Activated CD4-positive, alpha-beta T cell treated with anti-CD3 and anti-CD28 coated beads for 36 hours (primary cell): ENCODE measurements around the gene C1QL2. TPM values are rescaled to one million over a fixed set of nuclear protein-coding genes. Genes with fewer than 3 reads are reported as not detected.
A peak's percentile ranks its signal among the peaks of the same experiment; 100 is the strongest.

Experiments used
- ATAC-seq: fragments of 200-7000 bp; cut with Tn5 transposase; one replicate; pipeline ENCODE4 v1.10.0; 2021; ENCODE audit warnings: mild to moderate bottlenecking, moderate library complexity
- CTCF ChIA-PET: fragments of 350-600 bp; sonication (Branson Sonifier 250); formaldehyde crosslinking; loops from one replicate; lab custom pipeline; 2021; ENCODE audit warnings: antibody characterized with exemption; lab: Charles Lee
- POLR2A ChIA-PET: fragments of 350-600 bp; sonication (Branson Sonifier 250); formaldehyde crosslinking; loops from one replicate; lab custom pipeline; 2021; ENCODE audit warnings: antibody characterized with exemption, inconsistent platforms; lab: Charles Lee
- DNase-seq: peaks from one replicate; pipeline ENCODE4 v3.0.0-alpha.2; 2020
- H3K27ac Mint-ChIP-seq: one replicate; pipeline ENCODE4 v1.8.0; 2021; ENCODE audit warnings: mixed read lengths
- H3K27me3 Mint-ChIP-seq: one replicate; pipeline ENCODE4 v1.8.0; 2021; ENCODE audit warnings: mixed read lengths
- H3K36me3 Mint-ChIP-seq: one replicate; pipeline ENCODE4 v1.8.0; 2021; ENCODE audit warnings: low read depth, mixed read lengths
- H3K4me1 Mint-ChIP-seq: one replicate; pipeline ENCODE4 v1.8.0; 2021; ENCODE audit warnings: mixed read lengths
- H3K4me3 Mint-ChIP-seq: one replicate; pipeline ENCODE4 v1.8.0; 2021; ENCODE audit warnings: mild to moderate bottlenecking, moderate library complexity, mixed read lengths
- H3K9me3 Mint-ChIP-seq: one replicate; pipeline ENCODE4 v1.8.0; 2021; ENCODE audit warnings: low read depth, mixed read lengths
- intact Hi-C, 2 experiments: fragments of 100-400 bp; cut with DNase I in 1 of 2; cut with micrococcal nuclease in 1 of 2; formaldehyde crosslinking; loops; one replicate each; pipeline versions ENCODE4 v1.14.2 to v1.15.1; 2022 to 2024; cut with DNase I, micrococcal nuclease
- total RNA-seq, 2 experiments: library from RNA; stranded (reverse); gene quantifications; one replicate each; pipeline ENCODE4 v1.2.3, GENCODE V29; 2021

C1QL2 gene
- total RNA-seq: not detected

DNA sequence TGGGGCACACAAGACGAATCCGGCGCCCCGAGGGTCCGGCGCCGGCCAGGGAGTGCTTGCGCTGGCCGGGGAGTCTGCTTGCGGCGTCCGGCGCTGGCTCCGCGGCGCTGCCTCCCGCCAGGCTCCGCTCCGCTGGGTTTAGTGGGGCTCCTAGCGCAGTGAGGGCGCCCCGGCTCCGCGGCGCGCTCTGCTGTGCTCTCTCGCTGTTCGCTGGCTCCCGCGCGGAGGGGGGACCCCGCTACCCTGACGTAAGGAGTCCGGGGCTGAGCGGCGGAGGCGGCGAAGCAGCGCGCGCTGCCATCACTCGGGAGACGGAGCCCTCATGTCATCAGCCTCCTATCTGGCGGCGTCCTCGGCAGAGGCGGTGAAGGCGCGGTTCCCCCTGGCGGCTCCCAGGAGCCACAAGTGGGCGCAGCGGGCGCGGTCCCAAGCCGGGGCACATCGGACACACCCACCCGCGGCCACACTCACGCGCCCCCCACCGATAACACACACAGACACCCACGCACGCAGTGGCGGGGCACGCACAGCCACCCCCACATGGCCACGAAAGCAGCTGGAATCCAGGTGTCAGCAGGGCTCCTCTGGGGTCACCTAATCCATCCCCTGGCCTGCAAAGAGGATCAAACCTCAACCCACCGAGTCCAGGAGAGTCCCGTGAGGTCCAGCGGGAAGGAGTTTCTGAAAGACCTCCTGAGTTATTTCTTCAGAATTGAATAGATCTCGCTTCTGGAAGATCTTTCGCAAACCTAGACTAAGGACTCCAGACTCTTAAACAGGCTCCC lies at the start of gene C1QL2:
Gene C1QL2, minus strand, starts transcription at position 189 of the 785 bp plus-strand sequence. CDS start 482 bp downstream, outside the sequence.
- Mint-ChIP-seq H3K4me1 (no peaks in the 10 kb centered on the region), H3K27ac (no peak within 1 kb of the TSS), H3K9me3 (no peaks in the 10 kb centered on the region), H3K36me3 (no peaks in the 10 kb centered on the region), H3K4me3 (no peak within 1 kb of the TSS), H3K27me3 (peaks cover 52% of the 10 kb centered on the region)
- intact Hi-C loops: loop anchor here in 1 of 2 experiments (5.0 kb wide), 1 partner anchor 306 kb away; no protein-coding TSS in a partner anchor
- POLR2A ChIA-PET: no interaction called here
- ATAC-seq (no peak), DNase-seq (peak; percentile 32)
- CTCF ChIA-PET: no interaction called here

- Mint-ChIP-seq H3K4me3 (no peak overlapping the region), H3K4me1 (no peaks in the 10 kb centered on the region), H3K36me3 (no peaks in the 10 kb centered on the region), H3K27ac (no peak overlapping the region), H3K9me3 (no peaks in the 10 kb centered on the region), H3K27me3 (peaks cover 3% of the 10 kb centered on the region)
- no peak for DNase-seq
- intact Hi-C loops: no loop called here
- CTCF ChIA-PET: interaction anchor here (0.7 kb wide), 1 partner anchor 40 kb away, joined by 3 read pairs; no protein-coding TSS in a partner anchor
- no peak for ATAC-seq
- POLR2A ChIA-PET: no interaction called here
These were observed 48.9 kb upstream of the C1QL2 start for GRCh38 chr2:119207447-119207846.

DNA sequence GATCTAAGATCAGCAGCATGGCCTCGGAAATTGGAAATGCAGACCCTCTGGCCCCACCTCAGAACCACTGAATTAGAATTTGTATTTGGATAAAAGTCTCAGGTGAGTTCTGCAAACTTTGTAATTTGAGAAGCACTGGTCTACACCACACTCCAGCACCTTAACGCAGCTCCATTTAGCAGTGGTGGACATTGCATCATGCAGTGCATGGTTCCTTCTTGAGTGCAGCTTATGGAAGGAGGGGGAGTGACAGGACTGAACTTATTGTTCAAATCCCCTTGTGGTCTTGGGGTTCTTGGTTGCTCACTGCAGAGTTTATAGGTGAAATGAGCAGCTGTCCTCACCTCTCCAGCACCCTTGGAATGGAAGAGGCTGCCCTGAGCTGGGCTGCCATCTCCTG lies 47.6 kb upstream of the C1QL2 start:
- intact Hi-C loops: no loop called here
- Mint-ChIP-seq H3K27me3 (peaks cover 3% of the 10 kb centered on the region), H3K9me3 (no peaks in the 10 kb centered on the region), H3K4me1 (no peaks in the 10 kb centered on the region), H3K27ac (no peak overlapping the region), H3K4me3 (no peak overlapping the region), H3K36me3 (no peaks in the 10 kb centered on the region)
- no peak for DNase-seq
- POLR2A ChIA-PET: no interaction called here
- CTCF ChIA-PET: interaction anchor here (0.6 kb wide), 1 partner anchor 93 kb away, joined by 3 read pairs; no protein-coding TSS in a partner anchor
- ATAC-seq: no peak

DNA sequence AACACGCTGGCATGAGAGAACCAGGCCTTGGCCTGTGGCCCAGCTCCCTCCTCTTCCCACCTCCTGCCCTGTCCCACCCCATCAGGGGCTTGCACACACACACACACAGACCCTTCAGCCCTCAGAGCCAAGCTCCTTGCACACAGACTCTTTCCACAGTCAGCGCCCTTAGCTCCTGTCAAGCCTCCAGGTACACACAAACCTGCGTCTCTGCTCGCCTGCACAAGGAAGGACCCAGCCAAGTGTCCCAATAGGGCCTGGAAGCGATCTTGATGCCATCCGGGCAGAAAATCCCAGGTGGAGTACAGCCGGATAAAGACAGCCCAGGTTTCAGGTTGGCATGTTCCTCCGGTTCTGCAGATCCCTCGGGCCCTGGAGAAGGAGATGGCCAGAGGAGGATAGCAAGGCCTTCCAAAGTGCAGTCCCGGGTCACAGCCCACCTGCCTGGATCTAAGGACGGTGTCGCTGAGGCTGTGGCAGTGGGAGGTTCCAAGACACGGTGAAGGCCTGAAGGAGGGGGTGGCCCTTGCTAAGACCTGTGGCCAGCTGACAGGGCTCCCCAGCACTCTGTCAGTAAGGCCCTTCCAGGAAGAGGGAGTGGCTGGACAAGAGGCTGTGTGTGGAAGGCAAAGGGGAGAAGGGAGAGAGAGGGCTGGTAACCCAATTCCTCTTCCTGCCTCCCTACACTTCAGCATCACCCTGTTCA lies 46.6 kb upstream of the C1QL2 start:
- H3K36me3 Mint-ChIP-seq: no peaks in the 10 kb centered on the region
- ChIA-PET POLR2A (no interaction called here), CTCF (no interaction called here)
- no peak overlapping the region for H3K4me3 Mint-ChIP-seq
- no peak overlapping the region for H3K27ac Mint-ChIP-seq
- peaks cover 6% of the 10 kb centered on the region for H3K27me3 Mint-ChIP-seq
- intact Hi-C loops: no loop called here
- DNase-seq (no peak), ATAC-seq (no peak)
- no peaks in the 10 kb centered on the region for H3K9me3 Mint-ChIP-seq
- no peaks in the 10 kb centered on the region for H3K4me1 Mint-ChIP-seq

- H3K36me3 Mint-ChIP-seq: no peaks in the 10 kb centered on the region
- intact Hi-C loops: no loop called here
- no peak overlapping the region for H3K27ac Mint-ChIP-seq
- DNase-seq: no peak
- no peak for ATAC-seq
- no peak overlapping the region for H3K4me3 Mint-ChIP-seq
- H3K27me3 Mint-ChIP-seq: peaks cover 6% of the 10 kb centered on the region
- ChIA-PET CTCF (no interaction called here), POLR2A (no interaction called here)
- H3K4me1 Mint-ChIP-seq: no peaks in the 10 kb centered on the region
- H3K9me3 Mint-ChIP-seq: no peaks in the 10 kb centered on the region
These were observed 46.0 kb upstream of the C1QL2 start for GRCh38 chr2:119204525-119204924.

GRCh38 chr2:119202610-119203310 lies 44.2 kb upstream of the C1QL2 start:
- no peaks in the 10 kb centered on the region for H3K36me3 Mint-ChIP-seq
- POLR2A ChIA-PET: no interaction called here
- no peak overlapping the region for H3K27ac Mint-ChIP-seq

DNA sequence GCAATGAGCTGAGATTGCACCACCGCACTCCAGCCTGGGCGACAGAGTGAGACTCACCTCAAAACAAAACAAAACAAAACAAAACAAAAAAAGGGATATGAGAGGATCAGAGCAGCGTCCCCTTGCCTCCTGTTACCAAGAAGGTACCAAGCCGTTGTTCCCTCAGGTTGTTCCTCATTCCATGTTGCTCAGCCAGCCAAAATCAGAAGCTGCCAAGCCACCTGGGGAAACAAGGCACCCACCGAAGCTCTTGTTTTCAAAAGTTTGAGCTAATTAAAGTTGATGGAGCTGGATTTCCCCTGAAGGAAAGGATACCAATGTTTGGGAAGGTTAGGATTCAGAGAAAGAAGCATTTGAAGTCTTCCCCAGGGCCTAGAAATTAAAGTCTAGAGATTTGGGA lies 43.3 kb upstream of the C1QL2 start:
- Mint-ChIP-seq H3K27me3 (peaks cover 9% of the 10 kb centered on the region), H3K9me3 (no peaks in the 10 kb centered on the region), H3K4me3 (no peak overlapping the region), H3K27ac (no peak overlapping the region), H3K4me1 (no peaks in the 10 kb centered on the region), H3K36me3 (no peaks in the 10 kb centered on the region)
- DNase-seq (no peak), ATAC-seq (no peak)
- ChIA-PET CTCF (no interaction called here), POLR2A (no interaction called here)
- intact Hi-C loops: no loop called here

More at GRCh38 chr2:119202610-119203310, 44.2 kb upstream of the C1QL2 start:
- H3K9me3 Mint-ChIP-seq: no peaks in the 10 kb centered on the region
- H3K4me3 Mint-ChIP-seq: no peak overlapping the region
- no peak for DNase-seq
- intact Hi-C loops: no loop called here
- CTCF ChIA-PET: interaction anchor here (0.6 kb wide), 1 partner anchor 9 kb away, joined by 4 read pairs; no protein-coding TSS in a partner anchor
- no peak for ATAC-seq
- H3K4me1 Mint-ChIP-seq: no peaks in the 10 kb centered on the region
- H3K27me3 Mint-ChIP-seq: peaks cover 9% of the 10 kb centered on the region

GRCh38 chr2:119198240-119198840 lies 39.8 kb upstream of the C1QL2 start:
- H3K27me3 Mint-ChIP-seq: peaks cover 15% of the 10 kb centered on the region
- intact Hi-C loops: no loop called here
- H3K9me3 Mint-ChIP-seq: no peaks in the 10 kb centered on the region
- no peak overlapping the region for H3K4me3 Mint-ChIP-seq
- H3K4me1 Mint-ChIP-seq: no peaks in the 10 kb centered on the region
- ChIA-PET POLR2A (no interaction called here), CTCF (interaction anchor here (0.6 kb wide), 1 partner anchor 19 kb away, joined by 4 read pairs; no protein-coding TSS in a partner anchor)
- no peak overlapping the region for H3K27ac Mint-ChIP-seq
- H3K36me3 Mint-ChIP-seq: no peaks in the 10 kb centered on the region
- no peak for DNase-seq
- no peak for ATAC-seq

DNA sequence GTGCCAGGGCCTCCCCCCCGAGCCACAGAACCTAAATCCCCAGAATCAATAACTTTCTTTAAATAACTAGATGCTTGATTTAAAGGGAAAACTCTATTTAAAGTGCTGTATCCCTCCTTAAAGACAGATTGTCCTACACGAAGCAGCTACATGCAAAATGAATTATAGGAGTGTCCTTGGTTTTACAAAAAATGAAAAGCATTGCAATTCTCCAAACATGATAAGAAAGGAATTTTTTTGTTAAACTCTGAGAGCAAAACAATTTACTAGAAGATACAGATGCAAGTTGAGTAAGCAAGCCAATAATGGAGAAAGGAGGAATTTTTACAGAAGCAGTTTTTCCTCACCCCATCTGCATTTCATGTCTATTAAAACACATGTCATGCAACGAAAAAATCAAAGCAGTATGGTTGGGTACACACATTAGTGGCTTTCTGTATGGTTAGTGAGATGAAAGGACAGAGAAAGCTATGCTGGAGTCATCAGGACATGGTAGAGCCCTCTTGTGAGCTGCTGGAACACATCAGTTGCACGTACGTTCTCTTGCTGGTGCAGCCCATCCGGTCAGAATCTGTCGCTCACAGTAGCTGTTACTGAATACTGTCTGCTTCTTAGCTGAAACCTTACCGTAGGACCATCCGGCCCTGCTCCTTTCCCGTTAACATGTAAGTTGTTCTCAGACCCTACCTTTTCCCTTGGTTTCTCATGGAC lies 39.1 kb upstream of the C1QL2 start:
- ATAC-seq (no peak), DNase-seq (no peak)
- no peaks in the 10 kb centered on the region for H3K36me3 Mint-ChIP-seq
- ChIA-PET POLR2A (no interaction called here), CTCF (interaction anchor here (0.6 to 1.0 kb wide), 2 partner anchors 19 to 315 kb away, joined by 3 to 4 read pairs; no protein-coding TSS in a partner anchor)
- H3K27ac Mint-ChIP-seq: no peak overlapping the region
- H3K4me3 Mint-ChIP-seq: no peak overlapping the region
- H3K9me3 Mint-ChIP-seq: no peaks in the 10 kb centered on the region
- H3K4me1 Mint-ChIP-seq: no peaks in the 10 kb centered on the region
- intact Hi-C loops: no loop called here
- H3K27me3 Mint-ChIP-seq: peaks cover 18% of the 10 kb centered on the region

DNA sequence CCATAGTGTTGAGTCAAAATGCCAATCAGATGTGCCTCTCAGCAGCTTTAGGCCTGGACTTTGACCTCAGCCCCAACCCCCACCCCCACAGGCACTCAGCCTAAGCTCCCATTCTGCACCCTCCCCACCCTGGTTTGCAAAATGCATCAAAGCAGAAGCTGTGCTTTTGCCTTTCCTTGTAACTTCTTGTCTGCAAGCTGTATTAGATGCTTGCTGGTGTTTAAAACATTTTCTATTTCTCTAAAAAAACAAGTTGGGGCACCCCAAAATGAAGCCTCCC lies 38.5 kb upstream of the C1QL2 start:
- peaks cover 18% of the 10 kb centered on the region for H3K27me3 Mint-ChIP-seq
- CTCF ChIA-PET: interaction anchor here (1.0 kb wide), 1 partner anchor 315 kb away, joined by 3 read pairs; no protein-coding TSS in a partner anchor
- intact Hi-C loops: no loop called here
- no peak overlapping the region for H3K27ac Mint-ChIP-seq
- ATAC-seq: no peak
- H3K36me3 Mint-ChIP-seq: no peaks in the 10 kb centered on the region
- H3K4me1 Mint-ChIP-seq: no peaks in the 10 kb centered on the region
- no peaks in the 10 kb centered on the region for H3K9me3 Mint-ChIP-seq
- H3K4me3 Mint-ChIP-seq: no peak overlapping the region
- POLR2A ChIA-PET: no interaction called here
- no peak for DNase-seq
